Keratinocyte (primary cell): ENCODE data around the gene RPUSD4.

ENCODE experiments used
- EZH2 ChIP-seq: IDR thresholded peaks from one replicate; pipeline ENCODE4 v1.6.1; 2012; ENCODE audit warnings: inconsistent platforms, mild to moderate bottlenecking, low read length, moderate library complexity
- TF ChIP-seq, protein P1 (sequence below), 3 experiments: IDR thresholded peaks in 1 of 3; conservative IDR thresholded peaks in 1 of 3; optimal IDR thresholded peaks in 1 of 3; 2 replicates in 2 of 3; 3 replicates in 1 of 3; pipeline versions ENCODE3 to v1.5.1; 2011; ENCODE audit warnings: low read length in 3 of 3, mild to moderate bottlenecking in 3 of 3, moderate library complexity in 2 of 3, control low read depth in 1 of 3, inconsistent platforms in 1 of 3; ENCODE audit not compliant: insufficient read depth in 2 of 3; ENCODE audit errors: extremely low read depth in 1 of 3

DNA sequence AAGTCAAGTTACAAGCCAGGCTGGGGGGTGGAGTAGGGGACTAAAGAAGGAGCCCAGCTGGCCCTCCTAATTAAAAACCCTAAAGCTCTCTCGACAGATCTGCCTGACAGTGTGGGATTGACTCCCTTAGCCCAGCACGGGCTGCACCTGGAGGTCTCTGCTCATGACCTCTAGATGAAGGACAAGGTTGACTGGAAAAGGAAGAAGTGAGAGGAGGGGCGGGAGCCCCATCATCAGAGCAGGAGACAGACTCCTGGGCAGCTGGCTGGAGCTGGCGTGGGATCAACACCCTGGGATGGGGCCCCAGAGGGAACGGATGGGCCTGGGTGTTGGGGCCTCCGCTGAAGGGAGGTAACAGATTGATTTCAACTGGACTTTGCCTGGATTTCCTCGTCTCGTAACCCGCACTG, 46.1 kb downstream of the RPUSD4 start:
- TF ChIP-seq, protein P1, sequence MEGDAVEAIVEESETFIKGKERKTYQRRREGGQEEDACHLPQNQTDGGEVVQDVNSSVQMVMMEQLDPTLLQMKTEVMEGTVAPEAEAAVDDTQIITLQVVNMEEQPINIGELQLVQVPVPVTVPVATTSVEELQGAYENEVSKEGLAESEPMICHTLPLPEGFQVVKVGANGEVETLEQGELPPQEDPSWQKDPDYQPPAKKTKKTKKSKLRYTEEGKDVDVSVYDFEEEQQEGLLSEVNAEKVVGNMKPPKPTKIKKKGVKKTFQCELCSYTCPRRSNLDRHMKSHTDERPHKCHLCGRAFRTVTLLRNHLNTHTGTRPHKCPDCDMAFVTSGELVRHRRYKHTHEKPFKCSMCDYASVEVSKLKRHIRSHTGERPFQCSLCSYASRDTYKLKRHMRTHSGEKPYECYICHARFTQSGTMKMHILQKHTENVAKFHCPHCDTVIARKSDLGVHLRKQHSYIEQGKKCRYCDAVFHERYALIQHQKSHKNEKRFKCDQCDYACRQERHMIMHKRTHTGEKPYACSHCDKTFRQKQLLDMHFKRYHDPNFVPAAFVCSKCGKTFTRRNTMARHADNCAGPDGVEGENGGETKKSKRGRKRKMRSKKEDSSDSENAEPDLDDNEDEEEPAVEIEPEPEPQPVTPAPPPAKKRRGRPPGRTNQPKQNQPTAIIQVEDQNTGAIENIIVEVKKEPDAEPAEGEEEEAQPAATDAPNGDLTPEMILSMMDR (optimal IDR thresholded peaks at IDR 0.05 in 1 of 3, IDR thresholded peaks at IDR 0.05 in 1 of 3, conservative IDR thresholded peaks at IDR 0.05 in 1 of 3; ENCODE audit: extremely low read depth in 1 of 3, insufficient read depth in 2 of 3, low read length in 3 of 3): no peak
- TF ChIP-seq EZH2: no peak
